K562 (cell line): Measurements from ENCODE around the gene AGL. TPM values are rescaled to one million over a fixed set of nuclear protein-coding genes. Genes with fewer than 3 reads are reported as not detected.

Experiments used
- ATAC-seq: fragments of 200-7000 bp; cut with Tn5 transposase; 3 replicates; pipeline ENCODE4 v1.9.1; 2020; ENCODE audit warnings: moderate library complexity
- BruUV-seq: library from RNA; stranded (reverse); fragments of 400-500 nt; replicated peaks from 2 replicates; lab custom pipeline; 2021; lab: Mats Ljungman, UMichigan
- CTCF ChIA-PET: fragments of 300-600 bp; formaldehyde crosslinking; extraction: SDS; loops from one replicate; lab custom pipeline; 2021; ENCODE audit warnings: low intra/inter-chr PET ratio; lab: Yijun Ruan, JAX
- POLR2A ChIA-PET: fragments of 300-600, 350-650 bp; sonication (Branson Sonifier 250); formaldehyde crosslinking; extraction: SDS; loops from one replicate; lab custom pipeline; 2021; ENCODE audit warnings: antibody characterized with exemption, inconsistent platforms; lab: Yijun Ruan, JAX
- DNase-seq, 4 experiments: peaks; one replicate each; pipeline versions ENCODE4 v3.0.0 to v3.0.0-alpha.2; 2011 to 2018; ENCODE audit warnings: low spot score in 3 of 4, mixed read lengths in 3 of 4; ENCODE audit errors: extremely low read depth in 1 of 4
- FAIRE-seq: peaks from 2 replicates; lab custom pipeline; 2011; peaks lifted over from hg19 to GRCh38; lab: Jason Lieb, UNC
- H2AFZ ChIP-seq: 2 replicates; pipeline ENCODE4 v1.6.0; 2011; ENCODE audit warnings: low read depth, low read length, control low read depth, inconsistent platforms
- H3K27ac ChIP-seq: fragments of 200-600 bp; 3 replicates; pipeline ENCODE4 v1.8.0; 2011; ENCODE audit warnings: low read depth, mild to moderate bottlenecking, control low read depth, inconsistent platforms, low read length, moderate library complexity, mixed read lengths; ENCODE audit errors: extremely low read depth
- H3K27me3 ChIP-seq, 2 experiments: fragments of 300-600 bp in 1 of 2; 2 replicates in 1 of 2; 3 replicates in 1 of 2; pipeline versions ENCODE4 v1.6.0 to v1.8.0; 2011; ENCODE audit warnings: inconsistent platforms in 2 of 2, low read length in 2 of 2, mild to moderate bottlenecking in 1 of 2, mixed read lengths in 1 of 2, moderate library complexity in 1 of 2; ENCODE audit not compliant: control insufficient read depth in 2 of 2, insufficient read depth in 2 of 2
- H3K36me3 ChIP-seq: fragments of 300-600 bp; 3 replicates; pipeline ENCODE4 v1.8.0; 2011; ENCODE audit warnings: mild to moderate bottlenecking, low read length, inconsistent platforms; ENCODE audit not compliant: control insufficient read depth, insufficient read depth
- H3K4me1 ChIP-seq, 2 experiments: fragments of 200-600 bp in 1 of 2; replicated peaks in 1 of 2; 2 replicates in 1 of 2; 3 replicates in 1 of 2; pipeline versions ENCODE4 v1.5.1 to v1.8.0; 2011; ENCODE audit warnings: inconsistent platforms in 2 of 2, low read length in 2 of 2, mild to moderate bottlenecking in 1 of 2, mixed read lengths in 1 of 2, moderate library complexity in 1 of 2; ENCODE audit not compliant: control insufficient read depth in 2 of 2, insufficient read depth in 2 of 2
- H3K4me2 ChIP-seq: 2 replicates; pipeline ENCODE4 v1.6.1; 2011; ENCODE audit warnings: low read length, control low read depth, inconsistent platforms, mixed read lengths; ENCODE audit not compliant: insufficient read depth
- H3K4me3 ChIP-seq: fragments of 200-600 bp; sonication (generic), shearing (Covaris generic); 2 replicates; pipeline ENCODE4 v1.5.1; 2016; ENCODE audit warnings: control low read depth, inconsistent platforms
- H3K79me2 ChIP-seq: fragments of 200-600 bp; 3 replicates; pipeline ENCODE4 v1.8.0; 2011; ENCODE audit warnings: low read length, inconsistent platforms; ENCODE audit not compliant: control insufficient read depth, insufficient read depth
- H3K9ac ChIP-seq, 2 experiments: 2 replicates each; pipeline versions ENCODE4 v1.6.0 to v1.6.1; 2011; ENCODE audit warnings: low read depth in 2 of 2, low read length in 2 of 2, control low read depth in 1 of 2, inconsistent platforms in 1 of 2, mild to moderate bottlenecking in 1 of 2, mixed read lengths in 1 of 2; ENCODE audit not compliant: insufficient read depth in 1 of 2
- H3K9me1 ChIP-seq: one replicate; pipeline ENCODE4 v1.6.0; 2011; ENCODE audit warnings: inconsistent platforms, mild to moderate bottlenecking, low read length, moderate library complexity; ENCODE audit not compliant: control insufficient read depth, insufficient read depth
- H3K9me3 ChIP-seq: replicated peaks from 2 replicates; pipeline ENCODE4 v1.5.1; 2011; ENCODE audit warnings: low read depth, low read length, inconsistent platforms; ENCODE audit not compliant: control insufficient read depth, insufficient read depth
- H4K20me1 ChIP-seq: replicated peaks from 2 replicates; pipeline ENCODE4 v1.6.1; 2011; ENCODE audit warnings: low read length, inconsistent platforms, mixed read lengths; ENCODE audit not compliant: control insufficient read depth, insufficient read depth
- ATF7 ChIP-seq: fragments of 450-650 bp; IDR thresholded peaks from 2 replicates; pipeline ENCODE4 v1.7.1; 2014; ENCODE audit warnings: mild to moderate bottlenecking, moderate library complexity
- CBX3 ChIP-seq, 2 experiments: IDR thresholded peaks; 1 replicate in 1 of 2; 2 replicates in 1 of 2; pipeline ENCODE4 v1.6.1; 2012; ENCODE audit warnings: inconsistent platforms in 2 of 2, low read length in 2 of 2, borderline replicate concordance in 1 of 2, control low read depth in 1 of 2
- PKNOX1 ChIP-seq: fragments of 450-650 bp; IDR thresholded peaks from 2 replicates; pipeline ENCODE4 v1.6.1; 2016
- POLR2A ChIP-seq: fragments of 450-650 bp; conservative IDR thresholded peaks from 2 replicates; pipeline ENCODE4 v1.6.1; 2016
- RBFOX2 ChIP-seq: fragments of 200-400 bp; formaldehyde crosslinking; IDR thresholded peaks from 2 replicates; pipeline ENCODE4 v1.6.1; 2017; ENCODE audit warnings: low read depth, mild to moderate bottlenecking, low read length, moderate library complexity
- SMC3 ChIP-seq: conservative IDR thresholded peaks from 2 replicates; pipeline ENCODE4 v1.6.1; 2011; ENCODE audit warnings: low read depth, low read length, improper control_type of control experiment; ENCODE audit not compliant: insufficient read depth
- TRIM24 ChIP-seq, 2 experiments: fragments of 450-650 bp; IDR thresholded peaks; 2 replicates each; pipeline ENCODE4 v1.6.1; 2016
- XRCC5 ChIP-seq: fragments of 200-400 bp; formaldehyde crosslinking; IDR thresholded peaks from 2 replicates; pipeline ENCODE4 v1.6.1; 2017; ENCODE audit warnings: low read depth, mild to moderate bottlenecking, low read length
- WGBS: fragments of 100-300 bp; shearing (Covaris generic); methylation state at CpG from one replicate; pipeline ENCODE4 v1.1.6; 2016; ENCODE audit warnings: low coverage, mixed read lengths; ENCODE audit not compliant: insufficient coverage; ENCODE audit errors: missing lambda C conversion rate; 5-methylcytosine and 5-hydroxymethylcytosine counted together
- in situ Hi-C: fragments of 300-500 bp; cut with MboI; formaldehyde crosslinking; loops from 4 replicates; pipeline ENCODE4 v1.15.0; 2018; ENCODE audit warnings: inconsistent platforms, mixed read lengths
- intact Hi-C: fragments of 100-400 bp; cut with micrococcal nuclease; formaldehyde crosslinking; loops from 2 replicates; pipeline ENCODE4 v1.14.2; 2022
- polyA plus RNA-seq, 8 experiments: library from polyadenylated mRNA; depleted of rRNA in 4 of 8; stranded (reverse) in 5 of 8; unstranded in 3 of 8; fragments of >200 nt; fragmentation: Nextera tagmentation in 2 of 8; fragmentation: Illumina TruSeq in 1 of 8; extraction: Ambion mirVana in 2 of 8; extraction: Trizol in 1 of 8; gene quantifications; 2 replicates each; pipeline versions ENCODE4 v1.2.1 to v1.2.3, GENCODE V29; 2011 to 2014; ENCODE audit warnings: inconsistent platforms in 1 of 8, missing spikeins in 1 of 8
- total RNA-seq, 7 experiments: library from RNA; depleted of rRNA in 6 of 7; stranded (reverse); fragments of >200 nt in 6 of 7; fragmentation: Illumina TruSeq in 2 of 7; extraction: Trizol in 2 of 7; gene quantifications; 2 replicates each; pipeline versions ENCODE4 v1.2.1 to v1.2.3, GENCODE V29; 2011 to 2021; ENCODE audit warnings: low replicate concordance in 1 of 7

AGL gene
- total and polyA plus RNA-seq, 9 of the 15 experiments (the other 6 are each of a cell fraction or from before 2014, with no cell fraction given) = 6.3 to 20.4 (median 12.4) TPM

- intact Hi-C loops = no loop called here
- WGBS = 41% methylated on average over 3 of the region's 3 CpGs
- Histone ChIP-seq H4K20me1 (no peaks in the 10 kb centered on the region), H3K4me1 (no peaks in the 10 kb centered on the region; a peak in 1 of 5 replicates), H3K79me2 (no peaks in the 10 kb centered on the region), H2AFZ (0 out of 2 replicates have a peak overlapping the region, but pooled peaks have one; percentile 10), H3K9ac (no peak overlapping the region), H3K36me3 (no peaks in the 10 kb centered on the region), H3K9me1 (no peaks in the 10 kb centered on the region), H3K9me3 (no peaks in the 10 kb centered on the region), H3K4me3 (no peak overlapping the region), H3K4me2 (no peak overlapping the region), H3K27me3 (no peaks in the 10 kb centered on the region), H3K27ac (no peak overlapping the region)
- FAIRE-seq = no peak
- TF ChIP-seq RBFOX2 (no peak), PKNOX1 (0 out of 2 replicates have a peak, but pooled peaks have one; percentile 11), ATF7 (0 out of 2 replicates have a peak, but pooled peaks have one; percentile 19), SMC3 (no peak), POLR2A (no peak), CBX3 (IDR thresholded peaks at IDR 0.05; ENCODE audit: borderline replicate concordance in 1 of 2, low read length in 2 of 2) (peak in 1 of 2 experiments; percentile 55; a peak in 1 of 3 replicates), XRCC5 (no peak), TRIM24 (IDR thresholded peaks at IDR 0.05) (peak; percentile 21 to 54; a peak in 2 of 4 replicates)
- BruUV-seq = no TSS peak
- in situ Hi-C loops = no loop called here
- ChIA-PET POLR2A (interaction anchor here (0.6 kb wide), 1 partner anchor 23 kb away, joined by 3 read pairs; no protein-coding TSS in a partner anchor), CTCF (no interaction called here)
- no peak; the same call in 2 of the 3 replicates for ATAC-seq
- DNase-seq = no peak
Observed at GRCh38 chr1:99825098-99825497, 25.1 kb upstream of the AGL start.
